DND-41 (cell line): ENCODE measurements around the gene RBP7.

Source experiments
- CTCF ChIP-seq: IDR thresholded peaks from 2 replicates; pipeline ENCODE4 v1.5.1; 2012; ENCODE audit warnings: borderline replicate concordance, low read length, moderate library complexity, mild to moderate bottlenecking; ENCODE audit not compliant: poor library complexity, severe bottlenecking; ENCODE audit errors: extremely low read depth
- EZH2 ChIP-seq: IDR thresholded peaks from 3 replicates; pipeline ENCODE4 v1.6.1; 2012; ENCODE audit warnings: borderline replicate concordance, low read depth, mild to moderate bottlenecking, moderate library complexity, low read length, inconsistent platforms; ENCODE audit not compliant: severe bottlenecking

DNA sequence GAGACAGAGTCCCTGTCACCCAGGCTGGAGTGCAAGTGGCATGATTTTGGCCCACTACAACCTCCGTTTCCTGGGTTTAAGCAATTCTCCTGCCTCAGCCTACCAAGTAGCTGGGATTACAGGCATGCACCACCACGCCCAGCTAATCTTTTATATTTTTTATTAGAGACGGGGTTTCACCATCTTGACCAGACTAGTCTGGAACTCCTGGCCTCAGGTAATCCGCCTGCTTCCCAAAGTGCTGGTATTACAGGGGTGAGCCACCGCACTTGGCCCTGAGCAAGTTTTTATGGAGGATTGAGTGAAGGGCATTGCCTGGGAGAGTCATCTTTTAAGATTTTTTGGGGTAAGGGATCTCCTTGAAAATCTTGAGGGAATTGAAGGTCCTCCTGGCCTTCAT lies 64.2 kb downstream of the RBP7 start:
- TF ChIP-seq CTCF: no peak
- no peak for TF ChIP-seq EZH2
